Measurements from ENCODE around the gene MAD2L2. TPM values are rescaled to one million over a fixed set of nuclear protein-coding genes. Genes with fewer than 3 reads are reported as not detected.

The MAD2L2 gene
- total RNA-seq, 1 experiment from 2014 or later, result 84.8 TPM

DNA sequence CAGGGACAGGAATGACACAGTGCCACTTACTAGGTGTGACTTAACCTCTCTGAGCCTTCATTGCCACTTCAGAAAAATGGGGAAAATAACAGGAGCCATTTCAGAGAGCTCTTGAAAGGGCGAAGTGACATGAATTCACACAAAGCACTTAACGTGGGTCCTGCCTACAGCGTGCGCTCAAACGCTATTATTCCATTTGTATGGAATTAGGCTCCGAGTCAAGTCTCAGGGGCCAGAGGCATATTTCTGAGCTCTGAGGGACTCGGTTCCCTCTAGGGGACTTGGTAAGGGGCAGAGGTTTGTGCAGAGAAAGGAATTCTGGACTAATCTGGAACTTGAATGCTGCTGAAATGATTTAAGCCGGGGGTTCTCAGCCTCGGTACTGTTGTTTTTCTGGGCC is 24.6 kb upstream of the MAD2L2 start:
- Histone ChIP-seq H3K9me3 (ENCODE audit: control insufficient read depth, insufficient read depth, low read depth, low read length) (no peaks in the 10 kb centered on the region), H3K4me1 (ENCODE audit: control insufficient read depth, insufficient read depth, low read length) (peaks cover 13% of the 10 kb centered on the region), H3K4me3 (ENCODE audit: low read depth in 2 of 2, low read length in 2 of 2) (no peak overlapping the region), H3K27me3 (ENCODE audit: control insufficient read depth, insufficient read depth, low read length) (no peaks in the 10 kb centered on the region), H3K27ac (ENCODE audit: low read length) (no peak overlapping the region), H3K36me3 (ENCODE audit: control insufficient read depth, insufficient read depth, low read length) (no peaks in the 10 kb centered on the region)
- in situ Hi-C loops (cut with HindIII; ENCODE audit: low pct_unique_long_range_greater_than_20kb, low sequenced_read_pairs), result no loop called here
- no TSS peak for BruUV-seq (replicated peaks)
- intact Hi-C loops (cut with micrococcal nuclease; ENCODE audit: unreplicated experiment), result no loop called here
- DNase-seq (ENCODE audit: low read depth, low spot score) (no peak), ATAC-seq (no peak)
- ChIA-PET POLR2A (no interaction called here), CTCF (no interaction called here)
- TF ChIP-seq SIN3A (IDR thresholded peaks at IDR 0.05; ENCODE audit: borderline replicate concordance, insufficient read depth, low read depth, low read length) (no peak), TCF7L2 (IDR thresholded peaks at IDR 0.05; ENCODE audit: low read depth, low read length) (no peak), POLR2AphosphoS5 (IDR thresholded peaks at IDR 0.05; ENCODE audit: low read depth, low read length) (no peak), REST (IDR thresholded peaks at IDR 0.05; ENCODE audit: insufficient read depth in 1 of 2, low read depth in 2 of 2, low read length in 1 of 2) (no peak)
- TF ChIP-seq, protein P1, sequence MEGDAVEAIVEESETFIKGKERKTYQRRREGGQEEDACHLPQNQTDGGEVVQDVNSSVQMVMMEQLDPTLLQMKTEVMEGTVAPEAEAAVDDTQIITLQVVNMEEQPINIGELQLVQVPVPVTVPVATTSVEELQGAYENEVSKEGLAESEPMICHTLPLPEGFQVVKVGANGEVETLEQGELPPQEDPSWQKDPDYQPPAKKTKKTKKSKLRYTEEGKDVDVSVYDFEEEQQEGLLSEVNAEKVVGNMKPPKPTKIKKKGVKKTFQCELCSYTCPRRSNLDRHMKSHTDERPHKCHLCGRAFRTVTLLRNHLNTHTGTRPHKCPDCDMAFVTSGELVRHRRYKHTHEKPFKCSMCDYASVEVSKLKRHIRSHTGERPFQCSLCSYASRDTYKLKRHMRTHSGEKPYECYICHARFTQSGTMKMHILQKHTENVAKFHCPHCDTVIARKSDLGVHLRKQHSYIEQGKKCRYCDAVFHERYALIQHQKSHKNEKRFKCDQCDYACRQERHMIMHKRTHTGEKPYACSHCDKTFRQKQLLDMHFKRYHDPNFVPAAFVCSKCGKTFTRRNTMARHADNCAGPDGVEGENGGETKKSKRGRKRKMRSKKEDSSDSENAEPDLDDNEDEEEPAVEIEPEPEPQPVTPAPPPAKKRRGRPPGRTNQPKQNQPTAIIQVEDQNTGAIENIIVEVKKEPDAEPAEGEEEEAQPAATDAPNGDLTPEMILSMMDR (IDR thresholded peaks at IDR 0.05), result no peak

DNA sequence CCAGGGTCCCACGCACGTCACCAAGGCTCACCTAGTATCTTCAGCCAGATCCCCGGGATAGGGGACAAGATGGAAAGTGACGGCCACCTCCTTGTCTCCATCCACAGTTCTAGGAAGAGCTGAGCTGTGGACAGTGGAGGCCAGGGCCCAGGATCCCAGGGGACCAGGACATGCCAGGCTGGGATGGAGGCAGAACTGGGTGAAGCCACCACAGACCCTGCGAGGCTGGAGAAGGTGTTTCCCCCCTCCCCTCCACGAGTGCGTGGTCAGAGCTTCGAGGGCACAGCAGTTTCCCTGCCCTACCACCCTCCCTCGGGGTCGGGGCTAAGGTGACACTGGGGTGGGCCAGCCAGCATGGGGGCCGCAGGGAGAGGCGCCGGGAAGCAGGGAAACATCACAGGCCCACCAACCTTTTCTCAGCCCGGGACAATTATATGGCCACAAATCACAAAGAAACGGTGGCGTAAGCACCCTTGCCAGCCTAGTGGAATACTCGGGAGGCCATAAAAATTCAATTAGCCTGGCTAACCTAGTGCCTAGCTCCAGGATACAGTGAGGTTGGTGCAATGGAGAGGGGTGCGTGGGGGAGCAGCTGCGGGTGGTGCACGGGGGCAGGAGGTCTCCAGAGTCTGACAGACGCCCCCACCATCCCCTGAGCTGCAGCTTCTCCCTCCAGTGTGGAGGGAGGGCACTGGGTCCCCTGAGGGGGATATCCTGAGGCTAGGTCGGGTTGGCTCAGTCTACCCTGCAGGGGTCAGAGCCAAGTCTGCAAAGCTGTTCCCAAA is 23.9 kb upstream of the MAD2L2 start:
- TF ChIP-seq POLR2AphosphoS5 (IDR thresholded peaks at IDR 0.05; ENCODE audit: low read depth, low read length), result no peak
- TF ChIP-seq SIN3A (IDR thresholded peaks at IDR 0.05; ENCODE audit: borderline replicate concordance, insufficient read depth, low read depth, low read length), result no peak
- TF ChIP-seq REST (IDR thresholded peaks at IDR 0.05; ENCODE audit: insufficient read depth in 1 of 2, low read depth in 2 of 2, low read length in 1 of 2), result no peak
- TF ChIP-seq TCF7L2 (IDR thresholded peaks at IDR 0.05; ENCODE audit: low read depth, low read length), result no peak
- TF ChIP-seq, protein P1 (IDR thresholded peaks at IDR 0.05), result no peak
- Histone ChIP-seq H3K4me3 (ENCODE audit: low read depth in 2 of 2, low read length in 2 of 2) (no peak overlapping the region), H3K27ac (ENCODE audit: low read length) (no peak overlapping the region), H3K4me1 (ENCODE audit: control insufficient read depth, insufficient read depth, low read length) (peaks cover 13% of the 10 kb centered on the region), H3K27me3 (ENCODE audit: control insufficient read depth, insufficient read depth, low read length) (no peaks in the 10 kb centered on the region), H3K36me3 (ENCODE audit: control insufficient read depth, insufficient read depth, low read length) (no peaks in the 10 kb centered on the region), H3K9me3 (ENCODE audit: control insufficient read depth, insufficient read depth, low read depth, low read length) (no peaks in the 10 kb centered on the region)
- intact Hi-C loops (cut with micrococcal nuclease; ENCODE audit: unreplicated experiment) (no loop called here), in situ Hi-C loops (cut with HindIII; ENCODE audit: low pct_unique_long_range_greater_than_20kb, low sequenced_read_pairs) (no loop called here)
- DNase-seq (ENCODE audit: low read depth, low spot score) (no peak), ATAC-seq (no peak)
- no TSS peak for BruUV-seq (replicated peaks)
- ChIA-PET POLR2A (no interaction called here), CTCF (no interaction called here)

All from Panc1 (cell line).